Parathyroid adenoma (tissue), 2 donors: ENCODE measurements around the gene CECR2.

Source experiments
- H2AFZ ChIP-seq: fragments of 300-600 bp; sonication (generic); one replicate; pipeline ENCODE4 v1.7.0; 2017; ENCODE audit warnings: antibody characterized with exemption, mild to moderate bottlenecking
- H3K27ac ChIP-seq: fragments of 300-600 bp; sonication (generic); one replicate; pipeline ENCODE4 v1.7.0; 2017
- H3K27me3 ChIP-seq: fragments of 300-600 bp; sonication (generic); one replicate; pipeline ENCODE4 v1.7.0; 2017; ENCODE audit warnings: low read length; ENCODE audit not compliant: control insufficient read depth, insufficient read depth
- H3K36me3 ChIP-seq: fragments of 300-600 bp; sonication (generic); one replicate; pipeline ENCODE4 v1.7.0; 2017; ENCODE audit warnings: low read length; ENCODE audit not compliant: control insufficient read depth, insufficient read depth
- H3K4me1 ChIP-seq: fragments of 300-600 bp; sonication (generic); one replicate; pipeline ENCODE4 v1.7.0; 2017; ENCODE audit warnings: control low read depth
- H3K4me2 ChIP-seq: fragments of 300-600 bp; sonication (generic); one replicate; pipeline ENCODE4 v1.7.0; 2017; ENCODE audit warnings: low read length
- H3K4me3 ChIP-seq: fragments of 300-600 bp; sonication (generic); one replicate; pipeline ENCODE4 v1.7.0; 2017; ENCODE audit warnings: low read depth, low read length
- H3K79me2 ChIP-seq: fragments of 300-600 bp; sonication (generic); one replicate; pipeline ENCODE4 v1.7.0; 2017; ENCODE audit warnings: control low read depth
- H3K9ac ChIP-seq: fragments of 300-600 bp; sonication (generic); one replicate; pipeline ENCODE4 v1.7.0; 2017; ENCODE audit warnings: mild to moderate bottlenecking
- H3K9me3 ChIP-seq: fragments of 300-600 bp; sonication (generic); one replicate; pipeline ENCODE4 v1.7.0; 2017; ENCODE audit warnings: low read length; ENCODE audit not compliant: control insufficient read depth
- CTCF ChIP-seq: fragments of 300-600 bp; sonication (generic); IDR thresholded peaks from one replicate; pipeline ENCODE4 v1.7.0; 2017; ENCODE audit warnings: antibody characterized with exemption, mild to moderate bottlenecking
- donor health status: primary hyperparathyroidism.

CECR2 gene

GRCh38 chr22:17390087-17390486, 20.8 kb downstream of the CECR2 start:
- Histone ChIP-seq H3K27me3 (no peaks in the 10 kb centered on the region), H3K27ac (no peak overlapping the region), H3K79me2 (no peaks in the 10 kb centered on the region), H3K9ac (no peak overlapping the region), H3K4me1 (no peaks in the 10 kb centered on the region), H2AFZ (no peak overlapping the region), H3K4me3 (no peak overlapping the region), H3K4me2 (no peak overlapping the region), H3K9me3 (no peaks in the 10 kb centered on the region), H3K36me3 (no peaks in the 10 kb centered on the region)
- no peak for TF ChIP-seq CTCF

DNA sequence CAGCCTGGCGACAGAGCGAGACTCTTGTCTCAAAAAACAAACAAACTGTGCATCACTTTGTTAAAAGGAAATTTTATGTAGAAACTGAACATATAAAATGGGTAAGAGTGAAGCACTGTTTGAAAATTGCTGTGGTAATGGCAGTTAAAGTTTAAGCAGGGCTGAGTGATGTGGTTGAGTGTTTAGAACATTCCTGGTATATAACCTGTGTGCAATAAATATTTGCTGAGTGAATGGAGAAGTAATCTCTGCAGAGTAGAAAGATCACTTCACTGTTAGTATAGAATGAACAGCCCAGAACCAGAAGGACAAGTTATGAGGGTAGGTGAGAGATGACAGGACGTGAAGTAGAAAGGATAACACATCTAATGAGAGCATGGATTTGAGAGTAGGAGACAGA, 27.3 kb downstream of the CECR2 start:
- Histone ChIP-seq H3K27ac (no peak overlapping the region), H3K9me3 (no peaks in the 10 kb centered on the region), H2AFZ (no peak overlapping the region), H3K79me2 (no peaks in the 10 kb centered on the region), H3K9ac (no peak overlapping the region), H3K36me3 (no peaks in the 10 kb centered on the region), H3K27me3 (no peaks in the 10 kb centered on the region), H3K4me3 (no peak overlapping the region), H3K4me2 (no peak overlapping the region), H3K4me1 (no peaks in the 10 kb centered on the region)
- TF ChIP-seq CTCF = no peak

- Histone ChIP-seq H3K9ac (no peak overlapping the region), H3K79me2 (no peaks in the 10 kb centered on the region), H3K4me3 (no peak overlapping the region), H3K9me3 (no peaks in the 10 kb centered on the region), H2AFZ (no peak overlapping the region), H3K27me3 (no peaks in the 10 kb centered on the region), H3K27ac (no peak overlapping the region), H3K4me2 (no peak overlapping the region), H3K4me1 (no peaks in the 10 kb centered on the region), H3K36me3 (no peaks in the 10 kb centered on the region)
- no peak for TF ChIP-seq CTCF
Observed at GRCh38 chr22:17397756-17398547, 28.7 kb downstream of the CECR2 start.

DNA sequence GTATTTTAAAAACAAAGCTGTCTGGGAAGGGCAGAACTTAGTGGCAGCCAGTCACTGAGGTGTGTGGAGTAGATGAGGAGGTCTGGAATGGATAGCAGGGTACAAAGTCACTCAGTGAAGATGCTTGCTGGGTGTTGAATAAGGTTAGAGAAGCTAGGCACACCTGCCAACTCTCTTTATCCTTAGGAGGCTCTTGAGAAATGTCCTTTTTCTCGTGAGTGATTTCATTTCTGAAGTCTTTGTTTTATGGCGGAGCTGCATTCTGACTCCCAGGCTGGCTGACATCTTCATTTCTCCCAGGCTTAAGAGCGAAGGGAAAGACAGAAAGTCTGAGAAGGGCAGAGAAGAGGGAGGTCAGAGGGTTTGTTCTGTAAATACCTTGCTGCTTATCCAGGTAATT, 31.0 kb downstream of the CECR2 start:
- no peaks in the 10 kb centered on the region for H3K9me3 ChIP-seq
- H3K27me3 ChIP-seq = no peaks in the 10 kb centered on the region
- H3K4me3 ChIP-seq = no peak overlapping the region
- no peak overlapping the region for H3K27ac ChIP-seq
- no peaks in the 10 kb centered on the region for H3K4me1 ChIP-seq
- H3K4me2 ChIP-seq = no peak overlapping the region
- H3K79me2 ChIP-seq = no peaks in the 10 kb centered on the region
- no peak overlapping the region for H2AFZ ChIP-seq
- no peaks in the 10 kb centered on the region for H3K36me3 ChIP-seq
- H3K9ac ChIP-seq = no peak overlapping the region
- no peak for TF ChIP-seq CTCF

GRCh38 chr22:17401728-17402127, 32.5 kb downstream of the CECR2 start:
- Histone ChIP-seq H3K36me3 (no peaks in the 10 kb centered on the region), H3K4me3 (no peak overlapping the region), H3K79me2 (no peaks in the 10 kb centered on the region), H3K9ac (no peak overlapping the region), H3K9me3 (no peaks in the 10 kb centered on the region), H2AFZ (no peak overlapping the region), H3K27ac (no peak overlapping the region), H3K4me1 (no peaks in the 10 kb centered on the region), H3K4me2 (no peak overlapping the region), H3K27me3 (no peaks in the 10 kb centered on the region)
- TF ChIP-seq CTCF = no peak
